Dermis blood vessel endothelial cell (primary cell): Measurements from ENCODE around the gene KRTAP4-4. TPM values are rescaled to one million over a fixed set of nuclear protein-coding genes. Genes with fewer than 3 reads are reported as not detected.
"Not testable (repeated sequence)": the region's sequence is repeated elsewhere in the genome, so short reads cannot be mapped to it uniquely, and the experiment has no call there.

Experiments
- DNase-seq: peaks from one replicate; pipeline ENCODE4 v3.0.0; 2010
- total RNA-seq: library from RNA; depleted of rRNA; stranded (reverse); fragments of >200 nt; gene quantifications from 2 replicates; pipeline ENCODE4 v1.2.3, GENCODE V29; 2014

KRTAP4-4 gene
- not detected in 2 replicates for total RNA-seq

DNA sequence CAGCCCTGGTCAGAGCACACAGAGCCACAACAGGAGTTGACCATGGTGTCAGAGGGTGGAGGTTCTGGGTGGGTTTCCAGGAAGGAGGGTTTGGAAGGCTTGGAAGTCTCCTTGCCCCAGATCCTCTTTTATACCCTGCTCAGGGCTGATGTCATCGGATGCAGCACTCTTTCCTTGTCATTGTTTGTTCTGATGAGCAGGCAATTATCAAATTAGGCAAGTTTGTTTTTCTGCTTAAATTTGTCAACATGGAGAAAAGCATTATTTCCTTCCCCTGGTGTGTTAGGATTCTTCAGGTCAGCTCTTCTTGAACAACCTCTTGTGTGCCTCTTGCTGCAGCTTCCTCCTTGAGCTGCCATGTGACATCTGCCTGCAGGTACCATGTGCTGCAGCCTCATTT, at the start of gene KRTAP4-4:
Gene KRTAP4-4 (minus strand): TSS at position 101 of the 400 bp plus-strand sequence. CDS start 57 bp downstream, at position 44.
- DNase-seq = no peak

DNA sequence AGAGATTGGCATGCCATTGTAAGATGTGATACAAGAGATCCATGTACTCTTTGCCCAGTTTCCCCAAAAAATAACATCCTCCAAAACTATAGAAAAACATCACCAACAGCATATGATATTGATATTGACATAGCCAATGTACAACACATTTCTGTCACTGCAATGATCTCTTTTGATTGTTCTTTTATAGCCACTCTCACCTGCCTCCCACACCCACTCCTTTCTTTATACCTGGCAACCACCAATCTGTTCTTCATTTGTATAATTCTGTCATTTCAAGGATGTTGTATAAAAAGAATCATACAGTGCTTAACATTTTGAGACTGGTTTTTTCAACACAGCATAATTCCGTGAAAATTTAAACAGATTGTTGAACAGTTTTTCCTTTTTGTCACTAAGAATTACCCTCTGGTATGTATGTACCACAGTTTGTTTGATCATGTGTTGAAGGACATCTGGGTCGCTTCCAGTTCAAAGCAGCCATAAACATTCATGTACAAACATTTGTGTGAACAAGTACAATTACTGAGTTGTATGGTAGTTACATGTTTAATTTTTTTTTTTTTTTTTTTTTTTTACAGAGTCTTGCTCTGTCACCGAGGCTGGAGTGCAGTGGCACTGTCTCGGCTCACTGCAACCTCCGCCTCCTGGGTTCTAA, 39.0 kb upstream of the KRTAP4-4 start:
- no peak for DNase-seq

DNA sequence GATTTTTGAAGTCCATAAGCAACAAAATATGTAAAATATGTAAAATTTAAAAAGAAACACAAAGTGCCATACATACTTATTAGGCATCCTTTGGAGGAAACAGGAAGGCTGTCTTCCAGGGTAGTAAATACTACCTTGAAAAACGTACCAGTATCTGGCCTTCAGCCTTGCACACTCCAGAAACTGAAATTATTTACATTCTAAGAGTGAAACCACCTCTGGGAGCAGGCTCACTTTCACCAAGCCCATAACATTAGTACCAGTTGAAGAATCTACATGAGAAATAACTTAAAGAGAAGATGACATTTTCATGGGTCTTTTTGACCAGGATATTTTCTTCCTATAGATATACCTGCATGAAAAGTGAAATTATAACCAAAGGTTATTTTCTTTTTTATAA, 35.5 kb upstream of the KRTAP4-4 start:
- DNase-seq = no peak

DNA sequence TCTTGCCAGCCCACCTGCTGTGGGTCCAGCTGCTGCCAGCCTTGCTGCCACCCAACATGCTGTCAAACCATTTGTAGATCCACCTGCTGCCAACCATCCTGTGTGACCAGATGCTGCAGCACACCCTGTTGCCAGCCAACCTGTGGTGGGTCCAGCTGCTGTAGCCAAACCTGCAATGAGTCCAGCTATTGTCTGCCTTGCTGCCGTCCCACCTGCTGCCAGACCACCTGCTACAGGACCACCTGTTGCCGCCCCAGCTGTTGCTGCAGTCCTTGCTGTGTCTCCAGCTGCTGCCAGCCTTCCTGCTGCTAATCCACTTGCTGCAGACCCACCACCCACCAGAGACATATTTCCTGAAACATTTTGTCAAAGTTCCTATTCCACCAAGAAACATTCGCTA, 29.8 kb upstream of the KRTAP4-4 start:
- no peak for DNase-seq

DNA sequence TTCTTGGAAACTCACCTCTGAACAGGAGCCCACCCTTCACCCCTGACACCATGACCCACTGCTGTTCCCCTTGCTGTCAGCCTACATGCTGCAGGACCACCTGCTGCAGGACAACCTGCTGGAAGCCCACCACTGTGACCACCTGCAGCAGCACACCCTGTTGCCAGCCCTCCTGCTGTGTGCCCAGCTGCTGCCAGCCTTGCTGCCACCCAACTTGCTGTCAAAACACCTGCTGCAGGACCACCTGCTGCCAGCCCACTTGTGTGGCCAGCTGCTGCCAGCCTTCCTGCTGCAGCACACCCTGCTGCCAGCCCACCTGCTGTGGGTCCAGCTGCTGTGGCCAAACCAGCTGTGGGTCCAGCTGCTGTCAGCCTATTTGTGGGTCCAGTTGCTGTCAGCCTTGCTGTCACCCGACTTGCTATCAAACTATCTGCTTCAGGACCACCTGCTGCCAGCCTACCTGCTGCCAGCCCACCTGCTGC, 29.3 kb upstream of the KRTAP4-4 start, which contains the start of gene KRTAP9-1:
Gene KRTAP9-1 (plus strand): TSS at position 51 of the 482 bp plus-strand sequence. CDS start 0 bp downstream, at position 51.
- not testable (repeated sequence) for DNase-seq

DNA sequence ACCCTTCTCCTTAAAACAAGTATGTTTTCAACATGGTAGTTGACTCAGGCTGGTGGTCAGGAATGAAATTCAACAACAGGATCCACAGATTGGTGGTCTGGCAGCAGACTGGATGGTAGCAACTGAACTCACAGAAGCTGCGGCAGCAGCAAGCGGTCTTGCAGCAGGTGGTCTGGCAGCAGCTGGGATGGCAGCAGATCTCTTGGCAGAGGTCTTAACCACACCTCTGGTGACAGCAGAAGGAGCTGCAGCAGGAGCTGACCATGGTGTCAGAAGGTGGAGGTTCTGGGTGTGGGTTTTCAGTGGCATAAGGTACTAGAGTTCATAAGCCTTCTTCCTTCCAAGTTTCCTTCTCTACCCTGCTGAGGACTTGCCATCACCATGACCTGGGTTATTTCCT, 26.3 kb upstream of the KRTAP4-4 start:
- no peak for DNase-seq

DNA sequence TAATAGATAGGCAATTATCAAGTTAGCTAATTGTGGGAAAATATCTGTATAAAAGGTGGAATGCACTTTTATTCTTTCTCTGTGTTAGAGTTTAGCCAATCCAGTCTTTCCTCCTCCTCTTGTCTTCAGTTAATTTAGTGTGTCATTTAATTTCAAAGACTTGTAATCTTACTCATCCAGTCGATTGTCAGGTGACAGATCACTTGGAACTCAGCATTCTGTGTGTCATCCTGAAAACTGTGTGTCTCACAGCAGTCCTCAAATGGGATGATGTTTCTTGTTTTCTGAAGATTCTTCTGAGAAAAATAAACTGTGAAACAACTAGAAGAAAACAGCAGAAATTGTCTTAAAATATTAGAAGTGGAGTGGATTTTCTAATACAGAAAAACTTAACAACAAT, 24.5 kb upstream of the KRTAP4-4 start:
- no peak for DNase-seq

DNA sequence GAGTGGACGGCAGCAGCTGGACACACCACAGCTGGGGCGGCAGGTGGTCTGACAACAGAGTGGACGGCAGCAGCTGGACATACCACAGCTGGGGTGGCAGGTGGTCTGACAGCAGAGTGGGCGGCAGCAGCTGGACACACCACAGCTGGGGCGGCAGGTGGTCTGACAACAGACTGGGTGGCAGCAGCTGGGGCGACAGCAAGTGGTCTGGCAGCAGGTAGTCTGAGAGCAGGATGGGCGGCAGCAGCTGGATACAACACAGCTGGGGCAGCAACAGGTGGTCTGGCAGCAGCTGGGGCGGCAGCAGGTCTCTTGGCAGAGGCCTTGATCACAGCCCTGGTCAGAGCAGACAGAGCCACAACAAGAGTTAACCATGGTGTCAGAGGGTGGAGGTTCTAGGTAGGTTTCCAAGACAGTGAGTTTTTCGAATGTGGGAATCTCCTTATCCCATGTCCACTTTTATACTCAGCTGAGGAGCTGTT, 24.0 kb upstream of the KRTAP4-4 start, which contains the start of gene KRTAP4-1:
Gene KRTAP4-1 (minus strand): TSS at position 432 of the 482 bp plus-strand sequence. CDS start 57 bp downstream, at position 375.
- no peak for DNase-seq

DNA sequence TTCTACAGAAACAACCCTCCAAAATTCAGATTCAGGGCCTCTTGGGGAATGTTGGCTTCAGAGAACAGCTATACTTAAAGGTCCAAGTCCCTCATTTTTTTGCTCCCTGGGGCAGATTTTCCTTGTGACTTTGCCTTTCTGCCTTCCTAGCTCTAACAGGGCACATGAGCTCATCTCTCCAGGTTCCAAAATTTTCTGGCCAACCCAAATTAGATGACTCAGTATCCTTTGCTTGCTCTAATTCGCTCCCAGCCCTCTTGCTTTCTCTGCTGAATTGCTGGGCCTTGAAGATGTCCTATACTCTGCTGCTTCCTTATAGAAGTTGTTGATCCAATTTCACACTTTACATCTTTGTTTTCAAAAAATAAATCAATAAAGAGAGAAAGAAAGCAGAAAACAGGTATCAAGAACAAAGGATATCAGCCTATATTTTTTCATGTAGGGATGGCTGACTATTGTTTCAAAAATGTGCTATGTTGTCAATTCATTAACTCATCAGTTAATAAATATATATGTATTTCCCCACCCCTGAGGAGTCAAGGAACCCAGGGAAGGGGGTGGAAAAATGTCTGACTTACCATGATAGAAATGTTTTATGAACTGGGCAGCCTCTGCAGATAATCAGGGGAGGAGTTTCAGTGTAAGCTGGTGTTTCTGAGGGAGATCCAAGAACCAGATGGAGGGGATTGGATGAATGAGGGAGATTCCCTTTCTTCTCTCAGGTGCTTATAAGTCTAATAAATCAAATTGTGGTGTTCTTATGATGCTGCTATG, 18.5 kb upstream of the KRTAP4-4 start:
- no peak for DNase-seq

DNA sequence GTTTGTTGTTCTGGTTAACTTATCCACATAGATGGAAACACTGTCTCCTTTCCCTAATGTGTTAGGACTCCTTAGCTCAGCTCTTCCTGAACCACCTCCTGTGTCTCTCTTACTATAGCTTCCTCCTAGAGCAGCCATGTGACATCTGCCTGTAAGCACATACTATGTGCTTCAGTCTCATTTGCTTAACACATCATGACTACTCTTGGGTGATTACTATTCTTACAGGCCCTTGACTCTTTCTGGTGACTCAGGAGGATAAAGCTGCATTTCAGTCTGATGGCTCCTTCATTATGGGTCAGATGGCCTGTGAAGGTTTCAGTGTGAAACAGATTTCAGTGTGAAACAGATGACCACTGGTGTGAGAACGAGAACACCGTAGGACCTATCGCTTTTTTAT, 17.8 kb upstream of the KRTAP4-4 start:
- DNase-seq = no peak

DNA sequence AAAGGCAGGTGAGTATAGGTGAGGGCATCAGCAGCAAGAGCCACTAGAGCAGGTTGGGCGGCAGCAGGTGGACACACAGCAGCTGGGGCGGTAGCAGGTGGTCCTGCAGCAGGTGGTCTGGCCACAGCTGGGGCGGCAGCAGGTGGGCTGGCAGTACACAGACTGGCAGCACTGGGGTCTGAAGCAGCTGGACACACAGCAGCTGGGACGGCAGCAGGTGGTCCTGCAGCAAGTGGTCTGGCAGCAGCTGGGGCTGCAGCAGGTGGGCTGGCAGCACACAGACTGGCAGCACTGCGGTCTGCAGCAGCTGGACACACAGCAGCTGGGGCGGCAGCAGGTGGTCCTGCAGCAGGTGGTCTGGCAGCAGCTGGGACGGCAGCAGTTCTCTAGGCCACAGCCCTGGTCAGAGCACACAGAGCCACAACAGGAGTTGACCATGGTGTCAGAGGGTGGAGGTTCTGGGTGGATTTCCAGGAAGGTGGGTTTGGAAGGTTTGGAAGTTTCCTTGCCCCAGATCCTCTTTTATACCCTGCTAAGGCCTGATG, 17.3 kb upstream of the KRTAP4-4 start, which contains the start of gene KRTAP4-2:
Gene KRTAP4-2 (minus strand): TSS at position 495 of the 545 bp plus-strand sequence. CDS start 57 bp downstream, at position 438.
- DNase-seq = no peak

DNA sequence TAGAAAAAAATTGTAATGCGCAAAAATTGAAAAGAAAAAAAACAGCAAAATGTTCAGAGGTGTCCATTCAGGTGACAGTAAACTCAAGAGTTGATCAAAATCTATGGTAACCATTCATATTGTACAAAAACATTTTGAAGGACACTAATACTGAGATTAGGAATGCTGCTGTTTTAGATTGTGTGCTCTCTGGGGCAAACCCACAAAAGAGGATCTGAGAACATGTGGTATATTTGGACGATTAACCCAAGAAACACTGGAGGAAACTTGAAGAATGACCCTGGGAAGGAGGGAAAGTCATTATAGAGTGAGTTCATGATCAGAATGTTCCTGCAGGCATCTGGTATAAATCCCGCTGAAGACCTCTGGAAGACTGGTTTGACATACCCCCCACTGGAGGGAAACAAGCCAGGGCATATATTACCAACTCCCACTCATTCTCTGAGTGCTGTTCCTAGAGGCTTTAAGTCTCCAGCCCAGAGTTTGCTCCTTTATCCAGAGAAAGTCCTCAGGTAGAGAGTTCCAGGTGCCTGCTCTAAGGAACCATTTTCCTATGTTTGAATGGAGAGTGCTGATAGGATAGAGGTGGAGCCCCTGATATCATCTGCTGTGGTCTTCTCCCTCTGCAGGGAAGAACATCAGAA, 16.3 kb upstream of the KRTAP4-4 start:
- no peak for DNase-seq

DNA sequence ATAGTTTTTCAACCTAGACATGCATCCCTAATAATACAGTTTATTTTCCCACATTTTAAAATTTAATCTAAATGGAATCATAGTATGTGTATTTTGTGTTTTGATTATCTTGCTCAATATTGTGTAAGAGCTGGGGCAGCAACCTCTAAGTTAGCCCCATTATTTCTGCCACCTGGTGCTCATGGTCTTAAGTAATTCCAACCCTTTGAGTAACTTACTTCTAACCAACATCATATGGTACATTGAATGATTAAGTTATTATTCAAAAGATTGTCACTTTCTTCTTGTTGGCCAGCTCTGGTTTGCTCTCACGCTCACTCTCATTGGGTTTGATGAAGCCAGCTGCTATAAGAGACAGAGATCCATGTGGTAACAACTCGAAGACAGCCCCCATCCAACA, 11.3 kb upstream of the KRTAP4-4 start:
- no peak for DNase-seq

DNA sequence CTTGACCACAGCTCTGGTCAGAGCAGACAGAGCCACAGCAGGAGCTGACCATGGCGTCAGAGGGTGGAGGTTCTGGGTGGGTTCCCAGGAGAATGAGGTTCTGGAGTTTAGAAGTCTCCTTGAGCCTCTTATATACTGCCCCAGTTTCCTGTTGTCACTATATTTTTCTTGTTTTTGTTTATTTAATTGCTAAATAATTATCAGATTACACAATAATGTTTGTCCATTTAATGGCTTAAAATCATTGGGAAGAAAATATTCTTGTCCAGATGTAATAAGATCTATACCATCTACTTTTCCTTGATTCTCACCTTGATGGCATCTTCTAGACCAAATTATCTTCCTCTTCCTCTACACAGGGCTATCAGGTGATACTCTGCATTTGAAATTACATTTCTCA, 7.6 kb upstream of the KRTAP4-4 start, which contains the start of gene KRTAP4-3:
Gene KRTAP4-3 (minus strand): TSS at position 101 of the 400 bp plus-strand sequence. CDS start 49 bp downstream, at position 52.
- no peak for DNase-seq

DNA sequence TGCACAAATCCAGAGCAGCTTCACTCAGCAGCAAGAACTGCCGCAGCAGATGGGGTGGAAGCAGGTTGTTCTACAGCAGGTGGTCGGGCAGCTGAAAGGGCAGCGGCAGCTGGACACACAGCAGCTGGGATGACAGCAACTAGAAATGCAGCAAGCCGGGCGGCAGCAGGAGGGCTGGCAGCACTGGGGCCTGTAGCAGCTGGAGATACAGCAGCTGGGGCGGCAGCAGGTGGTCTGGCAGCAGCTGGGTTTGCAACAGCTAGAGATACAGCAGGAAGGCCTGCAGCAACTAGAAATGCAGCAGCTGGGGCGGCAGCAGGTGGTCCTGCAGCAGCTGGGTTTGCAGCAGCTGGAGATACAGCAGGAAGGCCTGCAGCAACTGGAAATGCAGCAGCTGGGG, 7.0 kb upstream of the KRTAP4-4 start:
- no peak for DNase-seq

DNA sequence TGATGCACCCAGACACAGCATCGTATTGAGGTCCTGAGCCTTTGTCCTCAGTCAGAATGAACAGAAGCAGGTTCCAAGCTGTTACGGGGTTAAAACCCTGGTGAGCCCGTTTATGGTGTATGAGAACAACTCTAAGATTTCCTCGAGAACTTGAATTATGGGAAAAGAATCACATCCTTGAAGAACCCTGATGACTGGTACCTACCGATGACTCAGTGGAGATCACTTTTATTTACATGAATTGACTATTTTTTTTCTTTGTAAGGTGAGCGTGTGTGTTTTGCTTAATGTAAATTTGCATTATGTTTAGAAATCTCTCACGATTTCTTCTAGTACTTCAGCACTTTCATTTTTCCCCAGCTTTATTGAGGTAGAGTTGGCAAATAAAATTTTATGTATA, 3.3 kb upstream of the KRTAP4-4 start:
- no peak for DNase-seq

DNA sequence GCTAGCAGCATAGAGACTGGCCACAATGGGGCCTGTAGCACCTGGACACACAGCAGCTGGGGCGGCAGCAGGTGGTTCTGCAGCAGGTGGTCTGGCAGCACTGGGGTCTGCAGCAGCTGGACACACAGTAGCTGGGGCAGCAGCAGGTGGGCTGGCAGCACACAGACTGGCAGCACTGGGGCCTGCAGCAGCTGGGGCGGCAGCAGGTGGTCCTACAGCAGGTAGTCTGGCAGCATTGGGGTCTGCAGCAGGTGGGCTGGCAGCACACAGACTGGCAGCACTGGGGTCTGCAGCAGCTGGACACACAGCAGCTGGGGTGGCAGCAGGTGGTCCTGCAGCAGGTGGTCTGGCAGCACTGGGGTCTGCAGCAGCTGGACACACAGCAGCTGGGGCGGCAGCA, 358 bp downstream of the KRTAP4-4 start:
- DNase-seq = not testable (repeated sequence)

DNA sequence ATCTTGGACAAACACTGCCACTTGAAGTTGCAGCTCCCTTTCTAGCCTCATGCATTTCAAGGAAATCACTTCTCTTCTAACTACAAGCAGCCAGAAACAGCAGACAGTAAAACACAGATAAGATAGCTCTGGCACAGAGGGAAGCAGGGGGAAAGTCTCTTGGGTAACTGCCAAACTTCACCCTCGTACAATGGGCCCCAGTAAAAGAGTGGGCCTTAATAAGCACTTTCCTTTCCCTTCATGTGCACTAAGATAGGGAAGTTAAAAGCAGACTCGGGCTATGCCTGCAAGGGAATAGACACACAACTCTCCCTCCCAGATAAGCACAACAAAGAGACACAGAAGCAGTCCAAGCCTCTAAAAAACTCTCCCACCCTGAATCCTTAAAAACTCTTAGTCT, 6.7 kb downstream of the KRTAP4-4 start:
- no peak for DNase-seq

DNA sequence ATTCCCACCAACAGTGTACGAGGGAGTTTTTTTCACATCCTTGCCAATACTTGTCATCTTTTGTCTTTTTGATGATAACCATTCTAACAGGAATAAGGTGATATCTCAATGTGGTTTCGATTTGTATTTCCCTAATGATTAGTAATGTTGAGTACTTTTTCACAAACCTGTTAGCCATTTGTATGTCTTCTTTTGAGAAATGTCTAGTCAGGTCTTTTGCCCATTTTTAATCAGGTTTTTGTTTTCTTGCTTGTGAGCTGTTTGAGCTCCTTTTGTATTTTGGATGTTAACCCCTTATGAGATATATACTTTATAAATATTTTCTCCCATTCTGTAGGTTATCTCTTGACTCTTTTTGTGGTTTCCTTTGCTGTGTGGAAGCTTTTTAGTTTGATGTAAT, 9.0 kb downstream of the KRTAP4-4 start:
- DNase-seq = no peak

DNA sequence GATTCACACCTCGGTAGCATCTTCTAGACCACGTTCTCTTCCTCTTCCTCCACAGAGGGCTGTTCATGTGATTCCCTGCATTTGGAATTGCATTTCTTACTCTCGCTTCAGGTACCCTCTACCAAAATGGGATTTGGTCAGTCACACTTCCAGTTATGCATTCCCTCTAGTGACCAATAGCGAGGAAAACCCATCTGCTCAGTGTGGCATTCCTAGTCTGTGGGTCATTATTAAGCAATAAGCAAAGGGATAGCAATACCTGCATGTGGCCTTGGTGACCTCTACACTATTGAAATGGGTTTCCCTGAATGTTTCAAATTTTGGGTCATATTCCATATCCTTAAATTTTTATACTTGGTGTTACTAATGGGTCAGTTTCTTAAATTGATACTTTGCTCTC, 10.5 kb downstream of the KRTAP4-4 start:
- no peak for DNase-seq

DNA sequence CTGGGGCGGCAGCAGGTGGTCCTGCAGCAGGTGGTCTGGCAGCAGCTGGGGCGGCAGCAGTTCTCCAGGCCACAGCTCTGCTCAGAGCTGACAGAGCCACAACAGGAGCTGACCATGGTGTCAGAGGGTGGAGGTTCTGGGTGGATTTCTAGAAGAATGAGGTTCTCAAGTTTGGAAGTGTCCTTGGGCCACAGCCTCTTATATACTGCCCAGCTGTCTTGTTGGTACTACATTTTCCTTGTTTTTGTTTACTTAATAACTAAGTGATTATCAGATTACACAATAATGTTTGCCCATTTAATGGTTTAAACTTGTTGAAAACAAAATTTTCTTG, 10.9 kb downstream of the KRTAP4-4 start, which contains the start of gene KRTAP4-5:
Gene KRTAP4-5 (minus strand): TSS at position 174 of the 334 bp plus-strand sequence. CDS start 58 bp downstream, at position 116.
- no peak for DNase-seq

DNA sequence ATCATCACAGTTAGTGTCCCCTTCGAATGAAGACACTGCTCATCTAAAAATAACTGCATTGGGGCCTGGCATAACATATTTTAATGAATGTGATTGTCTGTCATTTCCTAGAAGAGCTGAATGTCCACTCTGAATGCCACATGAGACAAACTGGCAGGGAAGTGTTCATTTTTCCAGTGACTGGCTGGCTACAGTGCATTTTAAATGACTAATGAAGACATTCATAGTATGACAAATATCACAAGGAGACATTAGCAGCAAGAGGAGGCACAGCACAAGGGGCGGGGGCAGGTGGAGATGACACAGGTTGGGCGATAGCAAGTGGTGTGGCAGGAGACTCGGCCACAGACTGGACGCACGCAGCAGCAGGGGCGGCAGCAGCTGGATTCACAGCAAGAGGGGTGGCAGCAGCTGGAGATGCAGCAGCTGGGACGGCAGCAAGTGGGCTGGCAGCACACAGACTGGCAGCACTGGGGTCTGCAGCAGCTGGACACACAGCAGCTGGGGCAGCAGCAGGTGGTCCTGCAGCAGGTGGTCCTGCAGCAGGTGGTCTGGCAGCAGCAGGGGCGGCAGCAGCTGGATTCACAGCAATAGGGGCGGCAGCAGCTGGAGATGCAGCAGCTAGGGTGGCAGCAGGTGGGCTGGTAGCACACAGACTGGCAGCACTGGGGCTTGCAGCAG, 11.4 kb downstream of the KRTAP4-4 start:
- not testable (repeated sequence) for DNase-seq
